NCI-H2029 treated with DMSO at 0.1 percent for 48 hours (cell line): Measurements from ENCODE around the gene LSM4.
"Not testable (repeated sequence)": the region's sequence is repeated elsewhere in the genome, so short reads cannot be mapped to it uniquely, and the experiment has no call there.

Experiments
- DNase-seq: peaks from one replicate; lab custom pipeline; 2025; lab: John Stamatoyannopoulos, UW

LSM4 gene

GRCh38 chr19:18340990-18341868 lies 18.4 kb upstream of the LSM4 start:
- DNase-seq: no peak

- no peak for DNase-seq
Observed at GRCh38 chr19:18340190-18340989, 17.5 kb upstream of the LSM4 start, which contains the start of gene PGPEP1. Gene PGPEP1, plus strand, starts transcription at chr19:18340598. Its CDS starts 84 bp downstream, at chr19:18340682.

- DNase-seq: no peak
Observed at GRCh38 chr19:18339723-18340122, 16.8 kb upstream of the LSM4 start.

DNA sequence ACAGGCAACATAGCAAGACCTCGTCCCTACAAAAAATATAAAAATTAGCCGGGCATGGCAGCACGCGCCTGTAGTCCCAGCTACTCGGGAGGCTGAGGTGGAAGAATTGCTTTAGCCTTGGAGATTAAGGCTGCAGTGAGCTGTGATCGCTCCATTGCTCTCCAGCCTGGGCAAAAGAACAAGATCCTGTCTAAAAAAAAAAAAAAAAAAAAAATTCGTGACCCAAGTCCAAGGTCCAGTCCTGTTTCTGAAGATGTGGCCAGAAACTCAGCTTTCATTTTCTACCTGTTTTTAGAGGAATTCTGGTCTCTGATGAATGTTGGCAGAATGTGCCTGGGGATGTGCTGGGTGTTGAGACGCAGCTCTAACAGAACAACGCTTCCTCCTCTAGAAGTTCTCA lies 15.7 kb upstream of the LSM4 start:
- no peak for DNase-seq

- no peak for DNase-seq
Observed at GRCh38 chr19:18336121-18336520, 13.2 kb upstream of the LSM4 start.

- no peak for DNase-seq
Observed at GRCh38 chr19:18333680-18334079, 10.8 kb upstream of the LSM4 start.

DNA sequence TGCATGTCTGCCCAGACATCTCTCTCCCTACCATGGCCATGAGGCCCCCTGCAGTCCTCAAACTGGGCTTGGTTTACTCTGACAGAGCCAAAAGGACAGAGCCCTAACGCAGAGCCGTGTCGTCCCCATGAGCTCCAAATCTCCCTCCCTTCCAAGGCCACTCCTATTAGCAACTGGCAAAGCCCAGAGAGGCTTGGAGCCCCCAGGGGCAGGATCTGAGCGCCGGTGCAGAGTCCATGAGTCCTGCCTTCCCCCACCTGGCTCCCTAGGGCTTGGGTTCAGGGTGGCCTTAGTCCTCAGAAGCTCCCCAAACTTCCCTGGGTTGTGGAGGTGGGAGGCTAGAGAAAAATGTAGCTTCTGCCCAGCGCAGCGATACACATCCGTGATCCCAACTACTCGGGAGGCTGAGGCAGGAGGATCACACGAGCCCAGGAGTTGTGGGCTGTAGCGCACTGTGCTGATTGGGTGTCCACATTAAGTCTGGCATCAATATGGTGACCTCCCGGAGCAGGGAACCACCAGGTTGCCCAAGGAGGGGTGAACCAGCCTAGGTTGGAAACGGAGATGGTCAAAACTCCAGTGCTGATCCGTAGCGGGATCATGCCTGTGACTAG lies 10.1 kb upstream of the LSM4 start:
- no peak for DNase-seq

DNA sequence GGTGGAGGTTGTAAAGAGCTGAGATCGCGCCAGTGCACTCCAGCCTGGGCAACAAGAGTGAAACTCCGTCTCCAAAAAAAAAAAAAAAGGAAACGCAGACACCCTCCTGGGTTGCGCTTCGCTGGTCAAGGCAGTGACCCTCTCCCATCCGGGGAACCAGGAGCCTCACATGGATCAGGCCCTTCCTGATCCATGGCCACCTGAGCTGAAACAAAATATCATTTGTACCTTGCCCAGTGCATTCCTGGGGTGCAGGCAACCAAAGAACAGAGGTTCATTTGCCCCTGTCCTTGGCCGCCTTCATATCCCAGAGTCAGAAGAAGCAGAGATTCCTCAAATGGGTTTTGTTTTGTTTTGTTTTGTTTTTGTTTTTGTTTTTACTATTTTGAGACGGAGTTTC lies 8.0 kb upstream of the LSM4 start:
- no peak for DNase-seq

GRCh38 chr19:18329035-18329376 lies 6.1 kb upstream of the LSM4 start:
- DNase-seq: no peak

GRCh38 chr19:18328340-18329034 lies 5.6 kb upstream of the LSM4 start:
- DNase-seq: peak; percentile 91

GRCh38 chr19:18326772-18327171 lies 3.9 kb upstream of the LSM4 start:
- no peak for DNase-seq

- not testable (repeated sequence) for DNase-seq
Observed at GRCh38 chr19:18324373-18324731, 1.5 kb upstream of the LSM4 start.

DNA sequence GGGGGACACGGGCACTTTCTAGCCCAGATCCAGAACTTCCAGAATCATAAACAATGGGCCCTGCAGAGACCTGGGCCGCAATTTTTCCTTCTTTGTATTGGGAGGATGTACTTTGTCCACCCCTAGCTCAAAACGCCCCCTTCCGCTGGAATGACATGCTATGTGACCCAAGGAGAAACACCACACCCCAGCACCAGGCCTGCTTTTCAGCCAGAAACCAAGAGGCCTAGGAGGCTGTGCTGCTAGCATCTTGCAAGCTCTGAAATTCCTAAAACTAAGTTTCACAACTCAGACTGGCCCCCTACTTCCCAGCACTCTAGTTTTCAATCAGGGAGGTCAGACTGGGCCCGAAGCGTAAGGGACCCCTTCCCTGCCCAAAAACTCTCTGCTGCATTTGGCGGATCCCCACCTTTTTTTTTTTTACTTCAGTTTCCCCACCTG lies 538 bp downstream of the LSM4 start:
- no peak for DNase-seq

DNA sequence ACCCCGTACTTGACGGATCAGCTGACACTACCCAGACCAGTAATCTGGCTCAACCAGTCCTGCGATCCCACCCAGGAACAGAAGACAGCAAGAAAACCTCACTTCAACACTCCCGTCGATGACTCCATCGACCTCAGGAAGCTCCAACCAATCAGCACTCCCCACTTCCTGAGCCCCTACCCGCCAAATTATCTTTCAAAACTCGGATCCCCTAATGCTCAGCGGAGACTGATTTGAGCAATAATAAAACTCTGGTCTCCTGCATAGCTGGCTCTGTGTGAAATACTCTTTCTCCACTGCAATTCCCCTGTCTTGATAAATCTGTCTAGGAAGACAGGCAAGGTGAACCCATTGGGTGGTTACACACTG lies 1.2 kb downstream of the LSM4 start:
- DNase-seq: no peak

DNA sequence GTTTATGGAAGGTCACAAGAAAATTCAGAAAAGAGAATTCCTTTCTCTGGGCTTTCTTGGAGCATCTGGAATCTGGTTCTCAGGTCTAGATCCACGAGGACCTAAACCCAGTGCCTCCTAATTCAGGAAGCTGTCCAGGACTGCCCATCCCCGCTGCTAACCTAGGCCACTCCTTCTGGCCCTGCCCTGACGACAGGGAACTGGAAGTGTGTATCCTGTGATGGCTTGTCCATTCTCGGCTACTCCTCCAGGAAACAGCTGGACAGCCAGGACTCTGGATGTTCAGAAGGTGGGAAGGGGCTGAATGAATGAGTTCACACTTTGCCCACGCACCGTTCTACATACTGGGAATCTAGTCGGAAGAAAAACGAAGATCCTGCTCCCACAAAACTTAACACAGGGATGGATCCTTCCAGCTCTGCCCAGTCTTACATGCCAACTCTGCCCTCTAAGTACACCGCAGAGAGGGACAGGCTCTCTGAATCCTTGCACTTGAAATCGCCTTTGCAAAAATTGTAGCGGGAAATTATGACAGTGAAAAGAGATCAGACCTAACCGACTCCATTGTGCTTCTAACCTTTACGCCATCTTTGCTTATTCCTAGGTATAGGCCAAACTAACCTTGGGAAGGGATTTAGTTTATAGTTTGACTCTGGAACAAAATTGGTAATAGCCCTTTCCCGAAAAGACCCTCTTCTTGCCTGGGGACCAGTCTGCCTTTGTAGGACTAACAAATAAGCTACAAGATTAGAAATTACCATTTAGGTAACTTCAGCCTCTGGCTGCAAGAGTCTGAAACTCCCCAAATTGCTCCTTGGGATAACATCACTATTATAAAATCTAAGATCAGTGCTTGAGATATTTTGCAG lies 1.8 kb downstream of the LSM4 start:
- DNase-seq: no peak

GRCh38 chr19:18319591-18320135 lies 3.2 kb downstream of the LSM4 start:
- DNase-seq: no peak

GRCh38 chr19:18317961-18318800 lies 4.7 kb downstream of the LSM4 start:
- DNase-seq: no peak

- no peak for DNase-seq
Observed at GRCh38 chr19:18313398-18313797, 9.5 kb downstream of the LSM4 start.

DNA sequence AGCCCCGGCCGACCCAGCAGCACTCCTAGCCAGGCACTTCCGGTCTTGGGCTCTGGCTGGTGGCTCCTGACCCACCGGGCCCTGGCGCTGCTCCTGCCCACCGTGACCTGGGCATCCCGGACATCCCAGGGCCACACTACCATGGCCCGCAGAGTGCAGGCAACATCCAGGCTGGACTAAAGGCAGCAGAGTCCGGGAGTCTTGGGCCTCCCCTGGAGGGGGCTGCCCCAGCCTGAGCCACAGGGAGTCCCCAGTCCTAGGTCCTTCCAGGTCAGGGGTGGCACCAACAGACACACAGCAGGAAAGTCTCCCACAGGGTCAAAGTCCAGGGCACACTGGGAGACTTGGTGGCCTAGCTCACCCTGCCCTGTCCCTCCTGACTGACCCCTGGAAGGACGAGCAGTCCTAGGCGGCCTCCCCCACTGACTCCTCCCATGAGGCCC lies 10.8 kb downstream of the LSM4 start:
- DNase-seq: no peak

DNA sequence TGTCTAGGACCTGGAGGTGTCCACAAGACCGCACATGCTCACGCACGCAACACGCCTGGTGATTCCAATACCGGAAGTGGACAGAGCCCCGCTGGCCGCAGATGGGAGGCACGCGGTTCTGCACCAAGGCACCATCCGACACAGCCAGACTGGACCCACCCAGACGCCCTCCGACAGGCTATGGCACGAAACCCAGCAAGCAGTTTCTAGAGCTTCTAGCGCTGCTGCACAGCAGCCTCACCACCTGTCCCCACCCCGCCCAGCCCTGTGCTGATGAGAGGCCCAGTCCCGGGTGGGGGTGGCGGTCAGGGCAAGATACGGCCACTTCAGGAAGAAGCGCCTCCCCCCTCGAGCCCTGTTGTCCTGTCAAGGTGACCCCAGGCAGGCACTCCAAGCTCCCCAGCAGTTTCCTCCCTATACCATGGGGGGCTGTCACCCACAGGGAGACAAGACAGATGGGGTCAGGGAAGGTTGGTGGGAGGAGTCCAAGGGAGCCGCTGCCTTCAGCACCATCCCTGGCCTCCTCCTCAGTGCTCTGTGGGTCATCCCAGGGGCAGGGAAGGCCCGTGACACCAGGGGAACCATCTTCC lies 11.3 kb downstream of the LSM4 start:
- no peak for DNase-seq
